Measurements from ENCODE around the gene LPIN2.
"Not testable (repeated sequence)": the region's sequence is repeated elsewhere in the genome, so short reads cannot be mapped to it uniquely, and the experiment has no call there.

The LPIN2 gene

GRCh38 chr18:3051718-3052410 is 38.9 kb upstream of the LPIN2 start:
- H3K4me1 Mint-ChIP-seq, result peaks cover 40% of the 10 kb centered on the region
- peaks cover 7% of the 10 kb centered on the region for H3K9me3 Mint-ChIP-seq
- peak overlapping the region; percentile 5 for H3K27ac Mint-ChIP-seq
- no peaks in the 10 kb centered on the region for H3K27me3 Mint-ChIP-seq
- H3K4me3 Mint-ChIP-seq, result no peak overlapping the region
- peaks cover 10% of the 10 kb centered on the region for H3K36me3 Mint-ChIP-seq

- Mint-ChIP-seq H3K4me1 (peaks cover 45% of the 10 kb centered on the region), H3K36me3 (peaks cover 10% of the 10 kb centered on the region)
- H3K4me3 Mint-ChIP-seq, H3K9me3 Mint-ChIP-seq, H3K27ac Mint-ChIP-seq, H3K27me3 Mint-ChIP-seq: not testable (repeated sequence)
These were observed 37.0 kb upstream of the LPIN2 start for GRCh38 chr18:3049897-3050454.

GRCh38 chr18:3048820-3049349 is 35.9 kb upstream of the LPIN2 start:
- H3K36me3 Mint-ChIP-seq, result peaks cover 7% of the 10 kb centered on the region
- no peaks in the 10 kb centered on the region for H3K27me3 Mint-ChIP-seq
- no peak overlapping the region for H3K4me3 Mint-ChIP-seq
- no peak overlapping the region for H3K27ac Mint-ChIP-seq
- H3K9me3 Mint-ChIP-seq, result peaks cover 7% of the 10 kb centered on the region
- H3K4me1 Mint-ChIP-seq, result peaks cover 45% of the 10 kb centered on the region

GRCh38 chr18:3048121-3048520 is 35.2 kb upstream of the LPIN2 start:
- no peak overlapping the region for H3K27ac Mint-ChIP-seq
- peaks cover 39% of the 10 kb centered on the region for H3K4me1 Mint-ChIP-seq
- H3K27me3 Mint-ChIP-seq, result no peaks in the 10 kb centered on the region
- peaks cover 2% of the 10 kb centered on the region for H3K36me3 Mint-ChIP-seq
- H3K9me3 Mint-ChIP-seq, result peaks cover under 1% of the 10 kb centered on the region
- H3K4me3 Mint-ChIP-seq, result no peak overlapping the region

GRCh38 chr18:3046216-3046808 is 33.4 kb upstream of the LPIN2 start:
- Mint-ChIP-seq H3K27me3 (no peaks in the 10 kb centered on the region), H3K4me3 (no peak overlapping the region), H3K4me1 (peaks cover 25% of the 10 kb centered on the region), H3K36me3 (no peaks in the 10 kb centered on the region), H3K9me3 (no peaks in the 10 kb centered on the region), H3K27ac (peak overlapping the region; percentile 82)

- Mint-ChIP-seq H3K9me3 (no peaks in the 10 kb centered on the region), H3K27ac (no peak overlapping the region), H3K27me3 (no peaks in the 10 kb centered on the region), H3K4me1 (peaks cover 21% of the 10 kb centered on the region), H3K36me3 (no peaks in the 10 kb centered on the region), H3K4me3 (peak overlapping the region; percentile 6)
These were observed 32.2 kb upstream of the LPIN2 start for GRCh38 chr18:3044931-3045698.

GRCh38 chr18:3042379-3042778 is 29.4 kb upstream of the LPIN2 start:
- no peaks in the 10 kb centered on the region for H3K9me3 Mint-ChIP-seq
- H3K27me3 Mint-ChIP-seq, result no peaks in the 10 kb centered on the region
- no peak overlapping the region for H3K27ac Mint-ChIP-seq
- H3K4me3 Mint-ChIP-seq, result no peak overlapping the region
- no peaks in the 10 kb centered on the region for H3K36me3 Mint-ChIP-seq
- peaks cover 20% of the 10 kb centered on the region for H3K4me1 Mint-ChIP-seq

GRCh38 chr18:3041843-3042242 is 28.9 kb upstream of the LPIN2 start:
- no peaks in the 10 kb centered on the region for H3K9me3 Mint-ChIP-seq
- H3K27me3 Mint-ChIP-seq, result no peaks in the 10 kb centered on the region
- H3K36me3 Mint-ChIP-seq, result no peaks in the 10 kb centered on the region
- no peak overlapping the region for H3K27ac Mint-ChIP-seq
- no peak overlapping the region for H3K4me3 Mint-ChIP-seq
- peaks cover 20% of the 10 kb centered on the region for H3K4me1 Mint-ChIP-seq

GRCh38 chr18:3040881-3041280 is 27.9 kb upstream of the LPIN2 start:
- Mint-ChIP-seq H3K27ac (no peak overlapping the region), H3K9me3 (no peaks in the 10 kb centered on the region), H3K27me3 (no peaks in the 10 kb centered on the region), H3K36me3 (no peaks in the 10 kb centered on the region), H3K4me1 (peaks cover 10% of the 10 kb centered on the region), H3K4me3 (no peak overlapping the region)

- Mint-ChIP-seq H3K27ac (no peak overlapping the region), H3K4me3 (no peak overlapping the region), H3K4me1 (peaks cover 10% of the 10 kb centered on the region), H3K36me3 (no peaks in the 10 kb centered on the region), H3K27me3 (no peaks in the 10 kb centered on the region), H3K9me3 (no peaks in the 10 kb centered on the region)
These were observed 27.2 kb upstream of the LPIN2 start for GRCh38 chr18:3040173-3040572.

- H3K27me3 Mint-ChIP-seq, result no peaks in the 10 kb centered on the region
- H3K4me1 Mint-ChIP-seq, result peaks cover 5% of the 10 kb centered on the region
- no peaks in the 10 kb centered on the region for H3K9me3 Mint-ChIP-seq
- H3K4me3 Mint-ChIP-seq, result no peak overlapping the region
- H3K27ac Mint-ChIP-seq, result peak overlapping the region; percentile 12
- no peaks in the 10 kb centered on the region for H3K36me3 Mint-ChIP-seq
These were observed 24.5 kb upstream of the LPIN2 start for GRCh38 chr18:3037423-3037915.

- H3K27me3 Mint-ChIP-seq, result no peaks in the 10 kb centered on the region
- no peak overlapping the region for H3K27ac Mint-ChIP-seq
These were observed 23.2 kb upstream of the LPIN2 start for GRCh38 chr18:3036108-3036507.

GRCh38 chr18:3035635-3036034 is 22.7 kb upstream of the LPIN2 start:
- Mint-ChIP-seq H3K36me3 (no peaks in the 10 kb centered on the region), H3K9me3 (no peaks in the 10 kb centered on the region), H3K4me1 (peaks cover 5% of the 10 kb centered on the region), H3K27me3 (no peaks in the 10 kb centered on the region), H3K4me3 (no peak overlapping the region), H3K27ac (no peak overlapping the region)

More at GRCh38 chr18:3036108-3036507, 23.2 kb upstream of the LPIN2 start:
- H3K4me3 Mint-ChIP-seq, result no peak overlapping the region
- H3K4me1 Mint-ChIP-seq, result peaks cover 5% of the 10 kb centered on the region
- no peaks in the 10 kb centered on the region for H3K36me3 Mint-ChIP-seq
- H3K9me3 Mint-ChIP-seq, result no peaks in the 10 kb centered on the region

- peaks cover 5% of the 10 kb centered on the region for H3K4me1 Mint-ChIP-seq
- no peaks in the 10 kb centered on the region for H3K36me3 Mint-ChIP-seq
- H3K27me3 Mint-ChIP-seq, result no peaks in the 10 kb centered on the region
- no peaks in the 10 kb centered on the region for H3K9me3 Mint-ChIP-seq
- H3K27ac Mint-ChIP-seq, result no peak overlapping the region
- no peak overlapping the region for H3K4me3 Mint-ChIP-seq
These were observed 19.8 kb upstream of the LPIN2 start for GRCh38 chr18:3032721-3033120.

GRCh38 chr18:3029215-3029952 is 16.4 kb upstream of the LPIN2 start:
- Mint-ChIP-seq H3K27ac (no peak overlapping the region), H3K9me3 (no peaks in the 10 kb centered on the region), H3K27me3 (no peaks in the 10 kb centered on the region), H3K4me1 (no peaks in the 10 kb centered on the region), H3K4me3 (no peak overlapping the region), H3K36me3 (no peaks in the 10 kb centered on the region)

Measured in activated naive CD4-positive, alpha-beta T cell treated with anti-CD3 and anti-CD28 coated beads, Interleukin-2, amount 50 U/mL, for 24 hours (primary cell).